NCI-H1105 (cell line): ENCODE results near the gene RNF145.
A peak's percentile ranks its signal among the peaks of the same experiment; 100 is the strongest.
"Not testable (repeated sequence)": the region's sequence is repeated elsewhere in the genome, so short reads cannot be mapped to it uniquely, and the experiment has no call there.

Experiments used
- DNase-seq: peaks from one replicate; lab custom pipeline; 2025; lab: John Stamatoyannopoulos, UW

Gene RNF145, protein sequence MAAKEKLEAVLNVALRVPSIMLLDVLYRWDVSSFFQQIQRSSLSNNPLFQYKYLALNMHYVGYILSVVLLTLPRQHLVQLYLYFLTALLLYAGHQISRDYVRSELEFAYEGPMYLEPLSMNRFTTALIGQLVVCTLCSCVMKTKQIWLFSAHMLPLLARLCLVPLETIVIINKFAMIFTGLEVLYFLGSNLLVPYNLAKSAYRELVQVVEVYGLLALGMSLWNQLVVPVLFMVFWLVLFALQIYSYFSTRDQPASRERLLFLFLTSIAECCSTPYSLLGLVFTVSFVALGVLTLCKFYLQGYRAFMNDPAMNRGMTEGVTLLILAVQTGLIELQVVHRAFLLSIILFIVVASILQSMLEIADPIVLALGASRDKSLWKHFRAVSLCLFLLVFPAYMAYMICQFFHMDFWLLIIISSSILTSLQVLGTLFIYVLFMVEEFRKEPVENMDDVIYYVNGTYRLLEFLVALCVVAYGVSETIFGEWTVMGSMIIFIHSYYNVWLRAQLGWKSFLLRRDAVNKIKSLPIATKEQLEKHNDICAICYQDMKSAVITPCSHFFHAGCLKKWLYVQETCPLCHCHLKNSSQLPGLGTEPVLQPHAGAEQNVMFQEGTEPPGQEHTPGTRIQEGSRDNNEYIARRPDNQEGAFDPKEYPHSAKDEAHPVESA

GRCh38 chr5:159209438-159210209 is at the start of gene RNF145:
RNF145 (minus strand) TSS chr5:159209553; CDS start chr5:159203617, 5,936 bp downstream.
- DNase-seq = peak; percentile 40

- no peak for DNase-seq
Observed at GRCh38 chr5:159258361-159258760, 49.0 kb upstream of the RNF145 start.

GRCh38 chr5:159257629-159258283 is 48.4 kb upstream of the RNF145 start:
- no peak for DNase-seq

GRCh38 chr5:159257007-159257406 is 47.7 kb upstream of the RNF145 start:
- no peak for DNase-seq

GRCh38 chr5:159252195-159252594 is 42.8 kb upstream of the RNF145 start:
- DNase-seq = no peak

- DNase-seq = no peak
Observed at GRCh38 chr5:159249158-159249557, 39.8 kb upstream of the RNF145 start.

DNA sequence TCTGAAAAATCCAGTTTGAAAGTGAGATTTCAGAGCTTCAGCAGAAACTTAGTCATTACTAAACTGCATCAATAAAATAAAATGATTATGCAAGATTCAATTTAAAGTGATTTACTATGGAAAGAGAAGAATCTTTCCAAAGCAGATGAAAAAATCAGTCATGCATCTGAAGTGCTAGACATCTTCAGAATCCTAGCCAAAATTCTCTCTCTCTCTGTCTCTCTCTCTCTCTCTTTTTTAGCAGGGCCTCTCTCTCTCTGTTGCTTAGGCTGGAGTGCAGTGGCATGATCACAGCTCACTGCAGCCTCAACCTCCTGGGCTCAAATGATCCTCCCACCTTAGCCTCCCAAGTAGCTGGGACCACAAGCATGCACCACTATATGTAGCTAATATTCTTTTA is 35.5 kb upstream of the RNF145 start:
- no peak for DNase-seq

- DNase-seq = no peak
Observed at GRCh38 chr5:159244163-159244562, 34.8 kb upstream of the RNF145 start.

DNA sequence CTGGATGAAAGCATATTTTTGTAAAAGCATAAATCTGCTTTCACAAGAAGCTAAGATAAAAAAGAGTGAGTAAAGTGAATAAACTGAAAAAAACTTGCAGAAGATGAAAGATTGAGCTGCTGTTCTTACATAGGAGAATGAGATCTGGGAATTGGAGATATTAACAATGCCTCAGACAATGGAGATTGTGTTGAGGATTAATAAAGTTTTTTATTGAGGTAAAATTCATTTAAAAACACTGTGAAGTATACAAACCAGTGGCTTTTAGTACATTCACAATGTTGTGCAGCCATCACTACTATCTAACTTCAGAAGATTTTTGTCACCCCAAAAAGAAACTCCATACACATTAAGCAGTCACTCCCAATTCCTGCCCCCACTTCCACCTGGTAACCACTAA is 34.0 kb upstream of the RNF145 start:
- DNase-seq = no peak

- no peak for DNase-seq
Observed at GRCh38 chr5:159242656-159243055, 33.3 kb upstream of the RNF145 start.

GRCh38 chr5:159241946-159242552 is 32.7 kb upstream of the RNF145 start:
- no peak for DNase-seq

GRCh38 chr5:159240301-159240870 is 31.0 kb upstream of the RNF145 start:
- no peak for DNase-seq

- not testable (repeated sequence) for DNase-seq
Observed at GRCh38 chr5:159235871-159236520, 26.6 kb upstream of the RNF145 start.

DNA sequence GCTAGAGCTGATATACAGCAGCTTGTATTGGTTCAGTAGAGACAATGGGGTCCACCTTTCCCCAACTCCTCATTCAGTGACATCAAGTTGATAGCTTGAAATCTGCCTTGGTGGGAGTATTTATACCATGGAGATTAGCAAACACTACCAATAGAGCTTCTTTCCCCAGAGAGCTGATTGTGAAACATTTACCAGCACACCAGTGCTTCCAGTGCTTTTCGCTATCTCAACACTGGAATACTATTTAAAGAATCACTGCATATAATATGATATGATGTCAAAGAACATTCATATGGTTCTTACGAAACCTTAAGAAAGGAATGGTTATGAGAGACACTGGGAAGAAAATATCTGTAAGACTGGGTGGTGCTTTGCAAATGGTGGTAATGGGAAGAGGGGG is 21.8 kb upstream of the RNF145 start:
- no peak for DNase-seq

- no peak for DNase-seq
Observed at GRCh38 chr5:159230657-159231056, 21.3 kb upstream of the RNF145 start.

- DNase-seq = not testable (repeated sequence)
Observed at GRCh38 chr5:159228097-159228496, 18.7 kb upstream of the RNF145 start.

- DNase-seq = no peak
Observed at GRCh38 chr5:159227452-159227851, 18.1 kb upstream of the RNF145 start.

DNA sequence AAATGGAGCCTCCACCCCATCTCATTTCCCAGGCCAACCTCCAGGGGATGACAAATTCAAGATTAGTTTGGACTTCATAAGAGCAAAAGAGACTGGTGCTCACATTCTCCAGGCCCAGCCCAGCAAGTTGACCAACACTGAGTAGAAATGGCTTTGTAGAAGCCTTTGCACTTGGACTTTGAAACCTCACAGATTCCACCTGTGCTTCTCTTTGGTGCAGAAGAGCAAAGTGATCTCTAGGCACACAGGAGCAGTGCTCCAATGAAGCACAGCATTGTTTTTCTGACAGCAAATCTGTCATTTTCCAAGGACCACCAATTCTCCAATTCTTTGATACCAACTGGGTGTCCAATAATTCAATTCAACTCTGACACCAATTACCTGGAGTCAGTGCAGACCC is 17.1 kb upstream of the RNF145 start:
- DNase-seq = no peak

DNA sequence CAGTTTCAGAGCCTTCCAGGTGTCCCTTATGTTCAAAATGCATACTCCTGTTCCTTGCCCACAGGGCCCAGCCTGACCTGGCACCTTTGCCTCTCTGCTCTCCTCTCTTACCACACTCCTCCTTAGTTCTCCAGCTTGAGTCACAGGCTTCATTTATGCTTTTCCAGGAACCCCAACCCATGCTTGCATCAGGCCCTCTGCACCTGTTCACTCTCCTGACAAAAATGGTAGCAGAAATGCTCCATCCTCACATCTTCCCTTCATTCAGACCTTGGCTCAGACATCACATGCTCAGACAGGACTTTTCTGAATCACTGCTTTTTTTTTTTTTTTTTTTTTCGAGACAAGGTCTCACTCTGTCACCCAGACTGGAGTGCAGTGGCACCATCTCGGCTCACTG is 15.1 kb upstream of the RNF145 start:
- no peak for DNase-seq

GRCh38 chr5:159223469-159223868 is 14.1 kb upstream of the RNF145 start:
- no peak for DNase-seq

DNA sequence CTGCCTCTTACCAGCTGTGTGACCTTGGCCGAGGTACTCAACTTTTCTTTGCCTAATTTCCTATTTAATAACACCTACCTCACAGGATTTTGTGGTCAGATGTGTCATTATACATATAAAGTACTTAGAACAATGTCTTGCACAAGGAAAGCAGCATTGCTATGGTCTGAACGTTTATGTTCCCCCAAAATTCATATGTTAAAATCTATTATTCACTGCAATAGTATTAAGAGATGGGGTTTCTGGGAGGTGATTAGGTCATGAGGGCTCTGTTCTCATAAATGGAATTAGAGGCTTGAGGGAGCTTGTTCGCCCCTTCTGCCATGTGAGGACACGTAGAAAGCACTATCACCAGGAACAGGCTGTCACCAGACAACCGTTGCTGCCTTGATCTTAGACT is 10.9 kb upstream of the RNF145 start:
- DNase-seq = no peak
